HFF-Myc (cell line): ENCODE measurements around the gene ZNF316.

Source experiments
- DNase-seq: peaks from one replicate; pipeline ENCODE4 v3.0.0-alpha.2; 2011; ENCODE audit warnings: low read depth; ENCODE audit errors: extremely low read depth
- H3K4me3 ChIP-seq: replicated peaks from 2 replicates; pipeline ENCODE4 v1.5.1; 2011; ENCODE audit warnings: low read depth, mild to moderate bottlenecking, control low read depth, low read length
- TF ChIP-seq, protein P1 (sequence below): IDR thresholded peaks from 2 replicates; pipeline ENCODE4 v1.5.1; 2012; ENCODE audit warnings: mild to moderate bottlenecking, low read depth, low read length, control low read depth; ENCODE audit errors: missing control alignments

ZNF316 gene

GRCh38 chr7:6614953-6615722 lies 22.0 kb upstream of the ZNF316 start, which contains the start of gene ZNF853:
Gene ZNF853, plus strand, starts transcription at chr7:6615610. Its CDS starts 565 bp downstream, at chr7:6616175.
- DNase-seq: no peak
- TF ChIP-seq, protein P1, sequence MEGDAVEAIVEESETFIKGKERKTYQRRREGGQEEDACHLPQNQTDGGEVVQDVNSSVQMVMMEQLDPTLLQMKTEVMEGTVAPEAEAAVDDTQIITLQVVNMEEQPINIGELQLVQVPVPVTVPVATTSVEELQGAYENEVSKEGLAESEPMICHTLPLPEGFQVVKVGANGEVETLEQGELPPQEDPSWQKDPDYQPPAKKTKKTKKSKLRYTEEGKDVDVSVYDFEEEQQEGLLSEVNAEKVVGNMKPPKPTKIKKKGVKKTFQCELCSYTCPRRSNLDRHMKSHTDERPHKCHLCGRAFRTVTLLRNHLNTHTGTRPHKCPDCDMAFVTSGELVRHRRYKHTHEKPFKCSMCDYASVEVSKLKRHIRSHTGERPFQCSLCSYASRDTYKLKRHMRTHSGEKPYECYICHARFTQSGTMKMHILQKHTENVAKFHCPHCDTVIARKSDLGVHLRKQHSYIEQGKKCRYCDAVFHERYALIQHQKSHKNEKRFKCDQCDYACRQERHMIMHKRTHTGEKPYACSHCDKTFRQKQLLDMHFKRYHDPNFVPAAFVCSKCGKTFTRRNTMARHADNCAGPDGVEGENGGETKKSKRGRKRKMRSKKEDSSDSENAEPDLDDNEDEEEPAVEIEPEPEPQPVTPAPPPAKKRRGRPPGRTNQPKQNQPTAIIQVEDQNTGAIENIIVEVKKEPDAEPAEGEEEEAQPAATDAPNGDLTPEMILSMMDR: no peak
- peak within 1 kb of the TSS; percentile 39 for H3K4me3 ChIP-seq

DNA sequence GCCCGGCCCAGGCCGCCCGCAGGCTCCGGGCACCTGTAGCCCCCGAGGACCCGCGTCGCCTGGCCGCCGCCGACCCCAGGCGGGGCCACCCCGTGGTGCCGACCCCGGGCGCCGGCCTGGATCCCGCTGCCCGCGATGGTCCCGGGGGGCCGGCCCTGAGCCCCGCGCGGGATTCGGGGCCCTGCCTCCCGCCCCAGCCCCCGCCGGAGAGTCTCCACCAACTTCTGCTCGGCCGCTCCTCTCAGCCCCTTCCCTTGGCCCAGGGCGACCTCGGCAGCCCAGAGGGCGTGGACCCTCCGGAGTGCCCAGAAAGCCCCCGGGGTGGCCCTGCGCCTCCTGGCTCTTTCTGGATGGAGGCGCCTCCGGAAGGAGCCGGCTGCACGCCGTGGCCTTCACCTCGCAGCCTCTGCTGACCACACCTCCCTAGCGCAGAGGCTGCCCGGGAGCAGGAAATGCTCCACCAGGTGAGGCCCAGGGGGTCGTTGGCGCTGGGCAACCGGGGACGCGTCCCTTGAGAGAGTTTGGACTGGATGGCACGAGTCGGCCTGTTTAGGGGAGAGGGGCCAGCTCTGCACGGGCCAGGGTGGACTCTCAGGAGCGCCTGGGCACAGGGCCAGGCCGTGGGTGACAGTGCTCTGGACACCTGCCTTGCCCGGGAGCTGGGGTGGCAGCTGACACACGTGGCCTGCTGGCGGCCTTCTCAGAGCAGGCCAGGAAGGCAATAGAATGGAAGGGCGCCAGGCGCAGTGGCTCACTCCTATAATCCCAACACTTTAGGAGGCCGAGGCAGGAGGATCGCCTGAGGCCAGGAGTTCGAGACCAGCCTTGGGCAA lies 21.2 kb upstream of the ZNF316 start:
- peak overlapping the region; percentile 39 for H3K4me3 ChIP-seq
- DNase-seq: no peak
- TF ChIP-seq, protein P1: no peak

GRCh38 chr7:6616854-6617643 lies 20.1 kb upstream of the ZNF316 start:
- no peak for DNase-seq
- TF ChIP-seq, protein P1: no peak
- no peak overlapping the region for H3K4me3 ChIP-seq

DNA sequence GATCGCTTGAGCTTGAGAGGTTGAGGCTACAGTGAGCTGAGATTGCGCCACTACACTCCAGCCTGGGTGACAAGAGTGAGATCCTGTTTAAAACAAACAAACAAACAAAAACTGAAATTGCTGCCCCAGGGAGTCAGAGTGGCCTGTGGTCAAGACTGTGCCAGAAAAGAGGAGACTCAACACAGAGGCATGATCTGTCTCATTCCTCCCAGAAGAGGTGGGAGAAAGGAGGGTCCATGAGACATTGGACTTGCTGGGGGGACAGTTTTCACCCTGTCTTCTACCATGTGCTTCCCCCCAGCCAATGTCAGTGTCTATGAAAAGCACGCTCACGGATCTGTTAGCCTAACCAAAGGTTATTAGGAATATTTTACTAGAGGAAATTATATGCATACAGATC lies 18.5 kb upstream of the ZNF316 start:
- TF ChIP-seq, protein P1: no peak
- no peak for DNase-seq
- no peak overlapping the region for H3K4me3 ChIP-seq

DNA sequence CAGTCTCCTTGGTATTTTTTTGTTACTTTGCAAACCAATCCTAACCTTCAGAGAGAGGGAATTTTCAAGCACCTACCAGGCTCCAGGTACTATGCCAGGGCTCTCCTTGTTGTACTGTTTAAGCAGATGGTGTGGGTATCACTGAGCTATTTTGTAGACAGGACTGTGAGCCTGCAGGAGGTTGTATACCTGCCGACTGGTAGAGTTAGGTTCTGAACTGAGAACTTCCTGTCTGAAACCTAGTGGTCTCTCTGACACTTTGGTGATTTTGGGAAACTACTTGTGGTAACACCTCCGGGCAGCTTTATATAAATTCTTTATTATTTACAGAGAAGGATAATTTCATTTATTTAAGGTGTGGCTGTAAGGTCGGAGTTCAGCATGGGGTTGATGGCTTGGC lies 17.2 kb upstream of the ZNF316 start:
- TF ChIP-seq, protein P1: no peak
- no peak overlapping the region for H3K4me3 ChIP-seq
- DNase-seq: no peak
